Thyroid gland (tissue), 4 donors: ENCODE measurements around the gene MIGA2. TPM values are rescaled to one million over a fixed set of nuclear protein-coding genes. Genes with fewer than 3 reads are reported as not detected.

Source experiments
- DNase-seq, 2 donors: peaks; one replicate each; pipeline ENCODE4 v3.0.0-alpha.2; 2019
- H3K27ac ChIP-seq, 3 donors: fragments of 200-600 bp; sonication (generic); 1 replicate in 2 of 3; 2 replicates in 1 of 3; pipeline ENCODE4 v1.5.1; 2016 to 2019; ENCODE audit warnings: mild to moderate bottlenecking in 1 of 3, moderate library complexity in 1 of 3
- H3K27me3 ChIP-seq: fragments of 200-600 bp; sonication (generic); one replicate; pipeline ENCODE4 v1.5.1; 2019
- H3K36me3 ChIP-seq, 2 donors: fragments of 200-600 bp; sonication (generic); one replicate each; pipeline ENCODE4 v1.5.1; 2016 to 2019
- H3K4me1 ChIP-seq, 2 donors: fragments of 200-600 bp; sonication (generic); one replicate each; pipeline ENCODE4 v1.5.1; 2017 to 2019
- H3K4me3 ChIP-seq, 3 donors: fragments of 200-600 bp; sonication (generic); replicated peaks in 1 of 3; 1 replicate in 2 of 3; 2 replicates in 1 of 3; pipeline ENCODE4 v1.5.1; 2016; ENCODE audit warnings: mild to moderate bottlenecking in 1 of 3
- H3K9me3 ChIP-seq: fragments of 200-600 bp; sonication (generic); one replicate; pipeline ENCODE4 v1.5.1; 2017
- CTCF ChIP-seq, 6 experiments: fragments of 200-600 bp in 3 of 6; fragments of 450-650 bp in 3 of 6; sonication (generic) in 3 of 6; IDR thresholded peaks; one replicate each; pipeline ENCODE4 v1.5.1; 2016 to 2019; ENCODE audit warnings: antibody characterized with exemption in 6 of 6, mild to moderate bottlenecking in 2 of 6, inconsistent platforms in 1 of 6, moderate library complexity in 1 of 6
- POLR2A ChIP-seq, 2 donors: fragments of 450-650 bp; IDR thresholded peaks; one replicate each; pipeline ENCODE4 v1.6.1; 2017; ENCODE audit warnings: antibody characterized with exemption in 2 of 2, mild to moderate bottlenecking in 2 of 2, moderate library complexity in 1 of 2
- WGBS, 2 donors: methylation state at CpG; one replicate each; pipeline ENCODE4 v1.1.5; 2017; 5-methylcytosine and 5-hydroxymethylcytosine counted together
- intact Hi-C: fragments of 100-400 bp; cut with DNase I; formaldehyde crosslinking; loops from one replicate; pipeline ENCODE4 v1.15.1; 2023
- total RNA-seq, 4 donors: library from RNA; depleted of rRNA; stranded (reverse); fragments of >200 nt; gene quantifications; one replicate each; pipeline ENCODE4 v1.2.3, GENCODE V29; 2016

MIGA2 gene
- total RNA-seq, 4 donors from 2014 or later: 23.9 to 78.8 (median 50.0) TPM

GRCh38 chr9:129060991-129061390 is 24.6 kb downstream of the MIGA2 start:
- H3K9me3 ChIP-seq: no peaks in the 10 kb centered on the region
- H3K27me3 ChIP-seq: no peaks in the 10 kb centered on the region
- no peaks in the 10 kb centered on the region for H3K4me1 ChIP-seq
- whole genome bisulfite sequencing, 2 donors: 94 to 96% methylated on average over 6 to 12 of the region's 12 CpGs
- peaks cover 45 to 60% of the 10 kb centered on the region in 2 donors for H3K36me3 ChIP-seq
- TF ChIP-seq CTCF (IDR thresholded peaks at IDR 0.05): no peak
- TF ChIP-seq POLR2A (IDR thresholded peaks at IDR 0.05): no peak
- H3K4me3 ChIP-seq: no peak overlapping the region
- intact Hi-C loops: no loop called here
- H3K27ac ChIP-seq: no peak overlapping the region
- DNase-seq: no peak

GRCh38 chr9:129063061-129063460 is 26.6 kb downstream of the MIGA2 start:
- H3K4me3 ChIP-seq: no peak overlapping the region
- intact Hi-C loops: no loop called here
- TF ChIP-seq CTCF (IDR thresholded peaks at IDR 0.05) (no peak), POLR2A (IDR thresholded peaks at IDR 0.05) (no peak)
- H3K4me1 ChIP-seq: no peaks in the 10 kb centered on the region
- no peaks in the 10 kb centered on the region for H3K9me3 ChIP-seq
- no peak overlapping the region for H3K27ac ChIP-seq
- WGBS, 2 donors: 92 to 100% methylated on average over 1 to 2 of the region's 9 CpGs
- no peak for DNase-seq
- peaks cover 55 to 63% of the 10 kb centered on the region in 2 donors for H3K36me3 ChIP-seq
- H3K27me3 ChIP-seq: no peaks in the 10 kb centered on the region

GRCh38 chr9:129064499-129064908 is 28.1 kb downstream of the MIGA2 start:
- Histone ChIP-seq H3K4me3 (no peak overlapping the region), H3K9me3 (no peaks in the 10 kb centered on the region), H3K27ac (no peak overlapping the region), H3K36me3 (peaks cover 57 to 58% of the 10 kb centered on the region in 2 donors), H3K27me3 (no peaks in the 10 kb centered on the region), H3K4me1 (no peaks in the 10 kb centered on the region)
- WGBS, 2 donors: 98% methylated on average over 8 of the region's 8 CpGs
- no peak for TF ChIP-seq POLR2A (IDR thresholded peaks at IDR 0.05)
- no peak for TF ChIP-seq CTCF (IDR thresholded peaks at IDR 0.05)
- no peak for DNase-seq
- intact Hi-C loops: no loop called here

GRCh38 chr9:129068110-129068509 is 31.7 kb downstream of the MIGA2 start:
- H3K36me3 ChIP-seq: peaks cover 36 to 39% of the 10 kb centered on the region in 2 donors
- 94 to 99% methylated on average over 14 to 18 of the region's 19 CpGs for WGBS, 2 donors

More at GRCh38 chr9:129068110-129068509, 31.7 kb downstream of the MIGA2 start:
- DNase-seq: no peak
- Histone ChIP-seq H3K4me1 (no peaks in the 10 kb centered on the region), H3K9me3 (no peaks in the 10 kb centered on the region), H3K4me3 (no peak overlapping the region), H3K27me3 (no peaks in the 10 kb centered on the region), H3K27ac (no peak overlapping the region)
- TF ChIP-seq POLR2A (IDR thresholded peaks at IDR 0.05) (no peak), CTCF (IDR thresholded peaks at IDR 0.05) (no peak)
- intact Hi-C loops: no loop called here
